ENCODE results near the gene MRPS10.

DNA sequence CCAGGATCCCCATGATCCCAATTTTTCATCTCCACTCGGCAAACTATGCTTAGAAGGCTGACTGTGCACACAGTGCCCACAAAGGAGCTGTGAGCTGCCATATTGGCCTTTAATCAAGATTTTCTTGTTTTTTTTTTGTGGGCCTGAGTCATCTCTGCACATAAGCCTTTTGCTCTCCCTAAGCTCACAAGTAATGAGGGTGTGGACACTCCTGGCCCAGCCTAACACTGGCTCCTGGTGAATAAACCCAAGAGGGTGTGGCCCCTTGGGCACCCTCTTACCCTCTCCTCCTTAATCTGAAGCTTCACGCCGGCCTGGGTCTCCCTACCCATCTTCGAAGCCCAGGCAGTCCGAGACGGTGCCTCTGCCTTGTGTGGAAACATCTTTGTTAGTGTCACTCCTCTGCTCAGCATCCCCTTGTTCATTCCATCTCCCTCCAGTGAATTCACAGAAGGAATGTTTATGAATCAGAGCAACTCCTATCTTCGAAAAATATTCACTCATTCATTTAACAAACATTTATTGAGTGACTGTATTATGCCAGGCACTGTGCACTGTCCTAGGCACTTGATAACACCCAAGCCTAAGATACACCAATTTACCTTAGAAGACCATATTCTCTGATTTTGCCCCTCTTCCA lies 22.2 kb upstream of the MRPS10 start:
- TF ChIP-seq POLR2A (IDR thresholded peaks at IDR 0.05; ENCODE audit: extremely low read depth, insufficient read length) (no peak), MYC (IDR thresholded peaks at IDR 0.05; ENCODE audit: low read depth, low read length) (no peak)
- TF ChIP-seq, protein P1, sequence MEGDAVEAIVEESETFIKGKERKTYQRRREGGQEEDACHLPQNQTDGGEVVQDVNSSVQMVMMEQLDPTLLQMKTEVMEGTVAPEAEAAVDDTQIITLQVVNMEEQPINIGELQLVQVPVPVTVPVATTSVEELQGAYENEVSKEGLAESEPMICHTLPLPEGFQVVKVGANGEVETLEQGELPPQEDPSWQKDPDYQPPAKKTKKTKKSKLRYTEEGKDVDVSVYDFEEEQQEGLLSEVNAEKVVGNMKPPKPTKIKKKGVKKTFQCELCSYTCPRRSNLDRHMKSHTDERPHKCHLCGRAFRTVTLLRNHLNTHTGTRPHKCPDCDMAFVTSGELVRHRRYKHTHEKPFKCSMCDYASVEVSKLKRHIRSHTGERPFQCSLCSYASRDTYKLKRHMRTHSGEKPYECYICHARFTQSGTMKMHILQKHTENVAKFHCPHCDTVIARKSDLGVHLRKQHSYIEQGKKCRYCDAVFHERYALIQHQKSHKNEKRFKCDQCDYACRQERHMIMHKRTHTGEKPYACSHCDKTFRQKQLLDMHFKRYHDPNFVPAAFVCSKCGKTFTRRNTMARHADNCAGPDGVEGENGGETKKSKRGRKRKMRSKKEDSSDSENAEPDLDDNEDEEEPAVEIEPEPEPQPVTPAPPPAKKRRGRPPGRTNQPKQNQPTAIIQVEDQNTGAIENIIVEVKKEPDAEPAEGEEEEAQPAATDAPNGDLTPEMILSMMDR (IDR thresholded peaks at IDR 0.05; ENCODE audit: low read depth, low read length): no peak
- TF ChIP-seq, protein P2, sequence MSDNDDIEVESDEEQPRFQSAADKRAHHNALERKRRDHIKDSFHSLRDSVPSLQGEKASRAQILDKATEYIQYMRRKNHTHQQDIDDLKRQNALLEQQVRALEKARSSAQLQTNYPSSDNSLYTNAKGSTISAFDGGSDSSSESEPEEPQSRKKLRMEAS (IDR thresholded peaks at IDR 0.05; ENCODE audit: low read depth, low read length): no peak
